GDM1 (cell line): Measurements from ENCODE around the gene EXD2.
A peak's percentile ranks its signal among the peaks of the same experiment; 100 is the strongest.
"Not testable (repeated sequence)": the region's sequence is repeated elsewhere in the genome, so short reads cannot be mapped to it uniquely, and the experiment has no call there.

Source experiments
- DNase-seq: peaks from one replicate; lab custom pipeline; 2025; lab: John Stamatoyannopoulos, UW

The EXD2 gene, protein sequence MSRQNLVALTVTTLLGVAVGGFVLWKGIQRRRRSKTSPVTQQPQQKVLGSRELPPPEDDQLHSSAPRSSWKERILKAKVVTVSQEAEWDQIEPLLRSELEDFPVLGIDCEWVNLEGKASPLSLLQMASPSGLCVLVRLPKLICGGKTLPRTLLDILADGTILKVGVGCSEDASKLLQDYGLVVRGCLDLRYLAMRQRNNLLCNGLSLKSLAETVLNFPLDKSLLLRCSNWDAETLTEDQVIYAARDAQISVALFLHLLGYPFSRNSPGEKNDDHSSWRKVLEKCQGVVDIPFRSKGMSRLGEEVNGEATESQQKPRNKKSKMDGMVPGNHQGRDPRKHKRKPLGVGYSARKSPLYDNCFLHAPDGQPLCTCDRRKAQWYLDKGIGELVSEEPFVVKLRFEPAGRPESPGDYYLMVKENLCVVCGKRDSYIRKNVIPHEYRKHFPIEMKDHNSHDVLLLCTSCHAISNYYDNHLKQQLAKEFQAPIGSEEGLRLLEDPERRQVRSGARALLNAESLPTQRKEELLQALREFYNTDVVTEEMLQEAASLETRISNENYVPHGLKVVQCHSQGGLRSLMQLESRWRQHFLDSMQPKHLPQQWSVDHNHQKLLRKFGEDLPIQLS

DNA sequence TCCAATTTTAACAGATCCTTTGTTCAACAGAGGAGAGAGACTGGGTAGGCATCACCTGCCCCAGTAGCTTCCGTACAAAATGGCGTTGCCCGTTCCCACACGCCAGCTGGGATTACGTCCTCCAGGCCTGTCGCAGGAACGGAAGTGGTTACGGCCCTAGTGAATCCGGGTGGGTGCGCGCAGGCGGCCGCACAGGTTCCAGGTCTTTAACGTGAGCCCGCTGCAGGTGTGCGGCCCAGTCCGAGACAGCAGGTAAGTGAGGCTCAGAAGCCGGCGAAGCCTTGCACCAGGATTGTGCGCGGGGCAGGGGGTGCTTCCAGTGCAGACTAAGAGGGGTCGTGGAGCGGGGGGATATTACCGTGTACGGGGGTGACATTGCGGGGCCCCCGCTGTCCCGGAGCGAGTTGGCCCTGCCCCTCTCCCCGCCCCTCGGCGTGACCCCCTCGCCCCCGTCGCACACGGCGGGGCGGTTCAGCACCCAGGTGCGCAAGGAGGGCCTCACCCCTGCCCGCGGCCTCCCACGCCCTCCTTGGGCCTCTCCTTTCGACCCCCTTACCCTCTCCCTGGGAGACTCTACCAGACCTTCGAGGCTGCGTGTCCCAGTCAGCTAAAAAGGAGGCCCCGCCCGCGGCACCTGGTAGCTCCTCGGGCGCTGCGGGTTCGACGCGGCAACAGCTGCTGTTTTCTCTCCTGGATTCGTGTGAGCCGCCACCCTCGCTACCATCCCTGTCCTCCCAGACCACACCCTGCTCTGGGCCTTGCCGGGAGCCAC, at the start of gene EXD2:
TSS of gene EXD2 (plus strand) at position 159 of the 772 bp plus-strand sequence. CDS start 17,973 bp downstream, outside the sequence.
- DNase-seq = no peak

DNA sequence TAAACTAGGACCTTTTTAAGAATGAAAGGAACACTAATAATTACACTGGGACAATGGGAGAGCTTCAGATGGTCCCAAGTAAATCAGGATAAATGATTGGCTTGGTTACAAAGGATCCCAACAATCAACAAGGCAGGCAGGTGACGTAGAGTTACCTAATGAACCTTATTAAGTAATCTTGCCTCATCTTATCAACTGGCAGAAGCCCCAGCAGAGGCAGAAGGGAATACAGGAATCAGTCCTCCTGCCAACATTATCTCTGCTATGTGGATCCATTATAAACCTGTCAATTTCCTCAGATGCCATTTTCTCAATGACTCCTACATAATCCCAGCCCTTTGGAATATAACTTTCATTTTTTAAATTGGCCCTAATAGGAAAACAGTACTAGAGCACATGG, 49.7 kb upstream of the EXD2 start:
- DNase-seq = no peak

DNA sequence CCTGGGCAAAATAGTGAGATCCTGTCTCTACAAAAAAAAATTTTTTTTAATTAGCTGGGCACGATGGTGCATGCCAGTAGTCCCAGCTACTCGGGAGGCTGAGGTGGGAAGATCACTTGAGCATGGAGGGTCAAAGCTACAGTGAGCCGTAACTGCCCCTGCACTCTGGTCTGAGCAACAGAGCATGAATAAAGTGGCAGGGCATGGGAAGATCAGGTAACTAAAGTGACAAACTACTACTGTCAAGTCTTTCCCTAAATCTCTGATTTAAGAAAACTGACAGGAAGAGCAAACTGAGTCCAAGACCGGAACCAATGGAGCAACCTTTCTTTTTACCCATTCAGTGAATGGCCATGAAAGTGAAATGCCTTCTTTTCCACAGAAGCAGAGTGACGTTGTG, 49.2 kb upstream of the EXD2 start:
- no peak for DNase-seq

DNA sequence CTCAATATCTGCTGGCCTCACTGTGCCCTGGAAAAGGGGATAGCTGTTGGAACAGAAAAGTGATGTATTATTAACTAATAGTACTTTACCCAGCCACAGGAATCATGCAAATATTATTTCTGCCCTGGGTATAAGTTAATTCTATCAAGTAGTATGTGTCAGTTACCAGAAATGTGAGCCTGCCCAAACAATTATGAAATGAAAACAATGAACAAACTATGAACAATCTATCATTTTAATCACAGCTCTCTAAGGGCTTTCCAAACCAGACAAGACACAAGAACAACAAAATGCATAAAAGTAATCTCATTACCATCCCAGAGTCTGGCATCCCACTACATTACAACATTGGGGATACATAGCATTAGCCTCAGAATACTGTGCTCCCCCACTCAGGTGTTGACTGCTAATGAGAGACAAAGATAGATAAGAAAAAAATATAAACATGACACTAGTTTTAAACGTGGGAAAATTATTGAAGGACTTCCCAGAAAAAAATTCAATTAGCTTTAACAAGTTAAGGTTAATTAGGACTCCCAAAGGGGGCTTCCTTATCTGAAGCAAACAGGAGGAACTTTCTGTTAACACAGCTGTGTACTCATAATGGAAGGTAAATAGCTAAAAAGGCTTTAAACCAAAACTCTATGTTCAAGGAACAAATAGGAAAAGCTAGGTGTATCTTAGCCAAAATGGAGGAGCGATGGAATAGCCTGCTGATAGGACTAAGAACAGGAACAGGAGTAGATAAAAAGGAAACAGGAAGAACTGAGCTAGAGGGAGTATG, 41.6 kb upstream of the EXD2 start:
- DNase-seq = no peak

DNA sequence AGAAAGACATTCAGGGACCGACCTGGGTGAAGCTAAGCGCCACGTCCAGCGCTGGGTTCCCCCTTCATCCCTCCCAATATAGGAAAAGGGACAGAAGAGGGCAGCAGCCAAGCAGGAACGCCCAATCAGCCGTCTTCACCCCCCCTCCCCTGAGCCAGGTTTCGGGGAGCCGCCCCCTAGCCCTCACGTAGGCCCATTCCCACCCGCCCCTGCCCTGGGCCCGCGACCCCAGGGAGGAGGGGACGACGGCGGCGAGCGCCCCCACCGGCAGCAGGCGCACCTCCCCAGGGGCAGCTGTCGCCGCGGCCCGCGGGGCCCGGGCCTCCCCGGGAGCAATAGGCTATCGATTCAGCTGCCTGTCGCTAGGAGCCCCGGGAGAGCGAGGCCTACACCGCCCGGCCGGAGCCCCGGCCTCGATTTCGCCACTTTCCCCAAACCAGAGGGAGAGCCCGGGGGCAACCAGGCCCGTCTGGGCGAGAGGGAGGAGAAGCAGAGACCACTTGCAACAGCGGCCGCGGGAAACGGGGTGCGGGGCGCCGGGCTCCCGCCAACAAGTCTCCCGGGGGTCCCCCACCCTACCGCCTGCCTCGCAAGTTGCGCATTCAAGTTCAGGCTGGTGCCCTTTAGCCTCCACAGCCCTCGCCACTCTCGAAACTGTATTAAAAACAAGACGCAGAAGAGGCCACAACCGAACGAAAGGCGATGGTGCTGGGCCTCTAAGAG, 39.7 kb upstream of the EXD2 start:
- peak; percentile 74 for DNase-seq

DNA sequence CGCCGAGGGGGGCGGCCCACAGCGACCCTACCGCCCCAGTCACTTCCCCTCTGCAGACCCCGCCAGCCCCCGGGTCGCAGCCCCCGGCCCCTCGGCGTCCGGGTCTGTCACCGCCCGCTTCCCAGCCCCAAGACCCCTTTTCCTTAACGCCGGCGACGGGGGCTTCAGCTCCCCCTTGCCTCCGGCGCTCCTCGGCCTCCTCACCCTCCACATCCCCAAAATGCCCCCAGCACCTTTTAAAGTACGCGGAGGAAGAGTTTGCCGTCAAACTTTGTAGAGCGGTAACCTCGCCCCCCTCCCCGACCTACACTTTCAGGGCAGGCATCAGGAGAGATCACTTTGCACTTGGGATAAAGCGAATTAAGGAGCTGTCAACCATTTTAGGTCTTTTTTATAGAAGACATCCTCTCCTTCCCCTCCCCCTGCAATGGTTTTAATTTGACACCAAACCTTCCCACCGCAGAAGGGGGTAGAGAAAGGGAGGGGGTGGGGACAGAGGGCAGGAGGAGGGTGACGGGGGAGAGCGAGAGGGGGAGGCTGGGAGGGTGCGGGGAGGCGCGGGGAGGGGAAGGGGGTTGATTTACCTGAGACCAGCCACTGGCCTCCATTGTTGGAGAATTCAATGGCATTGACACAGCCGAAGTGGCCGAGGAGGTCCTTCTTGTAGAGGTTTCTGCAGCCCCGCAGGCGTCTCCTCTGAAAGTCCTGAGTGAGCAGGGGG, 39.0 kb upstream of the EXD2 start:
- DNase-seq = no peak

DNA sequence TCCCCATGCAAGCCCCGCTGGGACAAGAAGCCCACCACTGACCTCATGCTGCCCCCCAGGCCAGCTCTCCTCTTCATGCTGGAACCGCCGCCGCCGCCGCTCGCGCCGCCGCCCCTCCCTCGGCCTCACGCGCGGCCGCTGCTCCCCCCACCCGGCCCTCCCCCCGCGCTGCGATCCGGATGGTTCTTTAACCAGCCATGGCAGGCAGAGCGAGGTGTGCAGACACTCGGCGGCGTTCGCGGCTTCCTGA, 38.5 kb upstream of the EXD2 start, which contains the start of gene DCAF5:
TSS of gene DCAF5 (minus strand) at position 218 of the 250 bp plus-strand sequence. CDS start at position 77, 141 bp downstream.
- DNase-seq = no peak

DNA sequence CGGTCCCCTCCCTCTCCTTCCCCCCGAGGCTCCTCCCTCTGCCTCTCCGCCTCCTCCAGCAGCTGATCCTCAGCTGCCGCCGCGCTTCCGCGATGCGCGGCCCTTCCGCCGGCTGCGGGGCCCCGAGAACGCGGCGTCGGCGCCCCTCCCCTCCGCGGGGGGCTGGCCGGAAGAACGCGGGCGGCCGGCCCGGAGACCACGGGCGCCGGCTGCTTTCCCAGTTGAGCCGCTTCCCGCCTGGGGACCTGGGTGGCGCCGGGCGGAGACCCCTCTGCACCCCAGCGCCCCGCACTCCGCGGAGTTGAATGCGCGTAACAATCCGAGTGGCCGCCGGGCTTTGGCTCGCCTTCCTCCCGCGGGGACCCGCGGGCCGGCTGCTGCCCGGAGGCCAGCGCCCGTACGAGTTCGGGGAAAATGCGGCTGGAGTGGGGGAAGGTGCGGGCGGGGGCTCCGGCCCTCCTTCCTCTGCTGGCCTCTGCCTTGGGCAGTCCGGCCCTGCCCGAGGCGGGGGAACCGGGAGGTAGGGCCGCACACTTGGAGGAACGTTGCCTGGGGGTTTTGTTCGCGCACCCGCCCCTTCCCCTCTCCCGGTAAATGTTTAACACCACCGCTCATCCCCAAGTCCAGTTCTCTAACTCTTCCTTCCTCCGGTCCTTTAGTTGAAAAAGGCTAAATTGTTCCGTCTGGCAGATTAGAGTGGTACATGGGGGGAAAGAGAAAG, 38.0 kb upstream of the EXD2 start:
- DNase-seq = peak; percentile 85

DNA sequence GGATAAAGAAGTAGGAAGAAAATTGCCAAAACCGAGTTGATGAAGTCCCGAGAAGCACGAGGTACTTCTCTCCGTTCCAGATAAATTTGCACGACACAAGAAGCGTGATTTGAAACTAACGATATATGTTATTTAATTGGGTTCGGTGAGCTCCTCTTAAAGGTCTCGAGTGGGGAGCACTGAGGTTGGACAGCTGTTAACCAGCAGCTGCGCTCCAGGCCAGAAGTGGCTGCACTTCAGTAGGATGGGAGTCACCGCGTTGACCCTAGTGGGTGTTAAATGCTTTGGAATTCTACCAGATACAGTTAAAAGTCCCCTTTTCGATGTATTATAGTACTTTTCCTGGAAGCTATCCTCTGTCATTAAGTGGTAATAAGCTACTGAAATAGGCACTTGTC, 37.4 kb upstream of the EXD2 start:
- no peak for DNase-seq

DNA sequence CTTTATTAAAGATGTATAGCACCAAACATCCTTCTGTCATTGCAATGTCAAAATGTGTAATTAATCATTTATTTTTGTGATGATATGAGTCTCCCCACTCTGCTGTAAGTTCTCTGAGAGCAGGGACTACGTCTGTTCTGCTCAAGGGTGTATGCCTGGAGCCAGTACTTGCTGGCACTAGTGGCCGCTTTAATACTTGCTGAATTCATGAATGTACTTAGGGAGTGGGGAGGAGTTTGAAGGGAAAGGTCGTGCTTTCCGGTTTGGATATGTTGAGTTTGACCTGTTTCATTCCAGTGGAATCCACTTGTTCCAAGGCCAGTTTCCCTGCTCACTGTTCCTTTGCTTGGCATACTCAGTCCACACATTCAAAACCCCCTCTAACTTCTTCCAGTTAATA, 36.5 kb upstream of the EXD2 start:
- no peak for DNase-seq

DNA sequence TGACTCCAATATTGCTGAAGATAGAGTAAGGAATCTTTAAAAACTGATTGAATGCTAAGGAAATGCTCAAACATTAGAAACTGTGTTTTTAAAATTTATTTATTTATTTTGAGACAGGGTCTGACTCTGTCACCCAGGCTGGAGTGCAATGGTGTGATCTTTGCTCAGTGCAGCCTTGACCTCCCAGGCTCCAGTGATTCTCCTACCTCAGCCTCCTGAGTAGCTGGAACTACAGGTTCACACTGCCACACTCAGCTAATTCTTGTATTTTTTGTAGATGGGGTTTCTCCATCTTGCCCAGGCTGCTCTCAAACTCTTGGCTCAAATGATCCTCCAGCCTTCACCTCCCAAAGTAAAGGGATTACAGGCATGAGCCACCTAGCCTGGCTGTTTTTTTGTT, 35.1 kb upstream of the EXD2 start:
- DNase-seq = no peak

DNA sequence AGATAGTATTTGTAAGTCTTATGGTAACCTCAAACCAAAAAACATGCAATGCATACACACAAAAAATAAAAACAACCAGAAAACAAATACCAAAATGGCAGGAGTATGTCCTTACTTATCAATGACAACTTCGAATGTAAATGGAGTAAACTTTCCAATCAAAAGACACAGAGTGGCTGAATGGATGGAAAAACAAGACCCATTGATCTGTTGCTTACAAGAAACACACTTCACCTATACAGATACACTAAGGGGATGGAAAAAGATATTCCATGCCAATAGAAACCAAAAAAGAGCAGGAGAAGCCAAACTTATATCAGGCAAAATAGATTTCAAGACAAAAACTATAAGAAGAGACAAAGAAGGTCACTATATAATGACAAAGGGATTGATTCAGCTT, 29.7 kb upstream of the EXD2 start:
- no peak for DNase-seq

DNA sequence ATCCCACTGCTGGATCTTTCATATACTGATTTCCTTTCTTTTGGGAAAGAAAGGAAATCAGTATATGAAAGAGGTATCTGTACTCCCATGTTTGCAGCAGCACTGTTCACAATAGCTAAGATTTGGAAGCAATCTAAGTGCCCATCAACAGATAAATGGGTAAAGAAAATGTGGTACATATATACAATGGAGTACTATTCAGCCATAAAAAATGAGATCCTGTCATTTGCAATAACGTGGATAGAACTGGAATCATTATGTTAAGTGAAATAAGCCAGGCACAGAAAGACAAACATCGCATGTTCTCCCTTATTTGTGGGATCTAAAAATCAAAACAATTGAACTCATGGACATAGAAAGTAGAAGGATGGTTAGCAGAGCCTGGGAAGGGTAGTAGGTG, 25.5 kb upstream of the EXD2 start:
- DNase-seq = not testable (repeated sequence)

DNA sequence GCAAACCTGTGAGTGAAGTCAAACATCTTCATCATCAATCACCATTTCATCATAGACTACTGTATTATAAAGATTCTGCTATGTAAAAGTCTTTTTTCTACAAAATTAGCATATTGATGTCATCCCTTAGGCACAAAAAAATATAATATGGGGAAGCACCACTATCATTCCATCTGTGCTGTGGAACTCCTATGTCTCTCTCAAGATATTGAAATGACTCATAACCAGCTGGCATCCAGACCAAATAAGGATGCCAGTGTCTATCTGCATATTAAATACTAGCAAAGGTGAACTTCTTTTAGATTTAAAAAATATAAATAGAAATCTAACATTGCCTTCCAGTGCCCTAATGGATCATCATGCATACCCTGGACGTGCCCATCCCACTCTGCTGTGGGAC, 20.5 kb upstream of the EXD2 start:
- no peak for DNase-seq

DNA sequence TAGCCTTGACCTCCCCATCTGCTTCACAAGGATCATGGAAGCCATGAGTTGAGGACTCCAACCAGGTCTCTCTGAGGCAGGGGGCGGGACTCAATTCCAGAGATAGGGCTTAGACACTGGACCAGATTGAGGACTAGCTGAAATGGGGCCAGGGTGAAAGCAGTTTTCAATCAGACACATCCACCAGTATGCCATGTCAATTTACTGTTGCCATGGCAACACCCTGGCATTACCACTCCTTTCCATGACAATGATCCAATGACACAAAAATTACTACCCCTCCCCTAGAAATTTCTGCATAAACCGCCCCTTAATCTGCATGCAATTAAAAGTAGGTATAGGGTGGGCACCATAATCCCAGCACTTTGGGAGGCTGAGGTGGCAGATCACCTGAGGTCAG, 19.7 kb upstream of the EXD2 start:
- no peak for DNase-seq

DNA sequence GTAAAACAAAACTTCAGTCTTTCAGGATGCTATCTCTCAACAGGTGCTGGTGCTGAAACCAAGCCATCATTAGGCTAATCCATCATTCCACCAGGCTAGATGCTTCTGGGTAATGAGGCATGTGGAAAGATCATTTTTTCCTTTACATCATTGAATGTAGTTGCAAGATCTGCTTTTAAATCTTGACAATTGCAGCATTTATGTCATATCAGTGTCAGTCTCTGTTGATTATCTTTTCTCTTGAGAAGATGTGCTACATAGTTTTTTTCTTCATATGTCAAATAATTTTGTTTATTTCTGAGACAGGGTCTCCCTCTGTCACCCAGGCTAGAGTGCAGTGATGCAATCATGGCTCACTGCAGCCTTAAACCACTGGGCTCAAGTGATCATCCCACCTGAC, 16.2 kb upstream of the EXD2 start:
- DNase-seq = no peak

DNA sequence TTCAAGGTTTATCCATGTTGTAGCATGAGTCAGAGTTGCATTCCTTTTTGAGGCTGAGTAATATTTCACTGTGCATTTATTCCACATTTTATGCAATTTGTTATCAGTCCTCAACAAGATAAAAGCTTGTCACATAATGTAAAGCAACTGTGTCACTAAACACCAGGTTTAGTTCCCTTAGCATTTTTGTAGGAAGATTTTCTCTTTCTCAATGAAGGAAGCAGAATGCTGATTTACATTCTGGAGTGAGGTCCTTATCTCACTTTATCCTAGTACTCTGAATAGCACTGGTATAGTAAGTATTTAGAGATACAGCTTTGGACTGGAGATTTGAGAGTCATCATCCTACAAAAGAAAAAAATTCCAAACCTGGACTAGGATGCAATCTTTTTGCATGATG, 9.8 kb upstream of the EXD2 start:
- DNase-seq = no peak

DNA sequence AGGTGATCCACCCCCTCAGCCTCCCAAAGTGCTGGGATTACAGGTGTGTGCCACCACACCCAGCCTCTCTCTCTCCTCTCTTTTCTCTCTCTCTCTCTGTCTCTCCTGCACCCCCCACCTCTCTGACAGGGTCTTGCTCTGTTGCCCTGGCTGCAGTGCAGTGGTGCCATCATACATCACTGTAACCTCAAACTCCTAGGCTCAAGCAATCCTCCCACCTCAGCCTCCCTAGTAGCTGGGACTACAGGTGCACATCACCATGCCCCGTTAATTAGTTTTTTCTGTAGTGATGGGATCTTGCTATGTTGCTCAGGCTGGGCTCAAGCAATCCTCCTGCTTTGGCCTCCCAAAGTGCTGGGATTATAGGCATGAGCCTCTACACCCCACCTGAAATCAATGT, 8.7 kb upstream of the EXD2 start:
- not testable (repeated sequence) for DNase-seq

DNA sequence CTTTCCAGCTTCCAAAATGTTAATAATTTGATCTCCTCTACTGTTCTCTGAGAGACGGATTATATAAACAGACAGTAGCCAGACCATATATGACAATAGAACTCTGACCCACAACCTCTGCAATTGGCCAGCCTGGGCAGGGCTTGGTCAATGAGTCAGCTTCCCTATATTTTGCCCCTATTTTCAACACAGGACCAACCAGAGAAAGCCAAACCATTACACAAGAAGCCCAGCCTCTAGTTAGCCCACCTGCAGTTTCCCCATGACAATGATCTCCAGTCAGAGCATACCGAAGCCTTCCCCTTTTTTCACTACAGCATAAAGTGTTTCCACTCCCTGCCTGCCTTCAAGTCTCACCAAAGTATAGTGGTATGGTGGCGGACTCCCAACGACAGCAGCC, 7.6 kb upstream of the EXD2 start:
- no peak for DNase-seq

DNA sequence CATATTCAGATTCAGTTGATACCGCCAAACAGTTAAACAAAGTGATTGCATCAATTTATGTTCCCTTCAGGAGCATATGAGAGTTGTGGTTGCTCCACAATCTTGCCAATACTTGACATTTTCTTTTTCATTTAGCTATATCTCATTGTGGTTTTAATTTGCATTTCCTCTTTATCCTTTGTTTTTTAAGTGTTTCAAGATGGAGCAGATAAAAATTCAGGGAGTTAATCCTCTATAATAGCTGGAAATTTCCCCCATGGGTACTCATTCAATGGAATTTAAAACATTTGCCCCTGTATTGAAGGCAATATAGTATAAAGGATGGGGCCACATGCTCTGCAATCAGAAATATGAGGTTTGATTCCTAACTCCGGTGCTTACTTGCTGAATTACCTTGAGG, 1.1 kb upstream of the EXD2 start:
- DNase-seq = no peak
